ENCODE results near the gene ACACB. TPM values are rescaled to one million over a fixed set of nuclear protein-coding genes. Genes with fewer than 3 reads are reported as not detected.
"Not testable (repeated sequence)": the region's sequence is repeated elsewhere in the genome, so short reads cannot be mapped to it uniquely, and the experiment has no call there.

The ACACB gene
- total RNA-seq, 1 donor from 2014 or later: 12.9 TPM

DNA sequence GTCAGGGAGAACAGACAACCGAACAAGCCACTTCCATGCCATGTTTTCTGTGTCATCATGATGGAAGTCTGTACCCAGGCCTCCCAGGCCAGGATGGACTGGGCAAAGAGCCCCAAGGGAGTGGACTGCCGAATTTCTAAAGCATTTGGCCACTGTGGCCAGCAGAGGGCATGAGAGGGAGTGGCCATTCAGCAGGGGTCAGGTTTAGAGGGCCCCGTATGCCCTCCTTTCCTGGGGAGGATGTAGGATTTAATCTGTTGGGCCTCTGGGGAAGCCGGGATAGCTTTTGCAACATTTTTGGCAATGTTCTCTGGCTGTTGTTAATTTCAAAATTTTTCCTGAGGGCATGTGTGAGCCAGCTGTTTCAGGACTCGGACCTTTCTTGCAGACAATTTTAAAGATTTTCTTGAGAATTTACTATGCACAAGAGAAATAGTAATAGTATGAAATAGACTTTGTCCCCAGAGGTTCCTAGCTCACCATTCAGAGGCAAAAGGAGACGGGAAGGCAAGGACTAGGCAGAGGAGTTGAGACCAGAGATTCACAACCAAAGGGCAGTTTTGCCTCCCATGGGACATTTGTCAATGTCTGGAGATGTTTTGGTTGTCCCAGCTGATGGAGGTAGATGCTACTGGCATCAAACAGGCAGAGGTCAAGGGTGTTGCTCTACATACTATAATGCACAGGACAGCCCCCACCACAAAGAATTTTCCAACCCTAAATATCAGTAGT, 18.0 kb downstream of the ACACB start:
- H3K9me3 Mint-ChIP-seq: peaks cover 9% of the 10 kb centered on the region
- H3K27ac Mint-ChIP-seq: no peak overlapping the region
- H3K27me3 Mint-ChIP-seq (ENCODE audit: low read depth): peaks cover 6% of the 10 kb centered on the region
- DNase-seq (ENCODE audit: low spot score): no peak
- H3K4me3 Mint-ChIP-seq (ENCODE audit: low read depth): no peak overlapping the region
- H3K4me1 Mint-ChIP-seq (ENCODE audit: low read depth): no peaks in the 10 kb centered on the region
- no peaks in the 10 kb centered on the region for H3K36me3 Mint-ChIP-seq (ENCODE audit: low read depth)
- intact Hi-C loops (cut with micrococcal nuclease): no loop called here

DNA sequence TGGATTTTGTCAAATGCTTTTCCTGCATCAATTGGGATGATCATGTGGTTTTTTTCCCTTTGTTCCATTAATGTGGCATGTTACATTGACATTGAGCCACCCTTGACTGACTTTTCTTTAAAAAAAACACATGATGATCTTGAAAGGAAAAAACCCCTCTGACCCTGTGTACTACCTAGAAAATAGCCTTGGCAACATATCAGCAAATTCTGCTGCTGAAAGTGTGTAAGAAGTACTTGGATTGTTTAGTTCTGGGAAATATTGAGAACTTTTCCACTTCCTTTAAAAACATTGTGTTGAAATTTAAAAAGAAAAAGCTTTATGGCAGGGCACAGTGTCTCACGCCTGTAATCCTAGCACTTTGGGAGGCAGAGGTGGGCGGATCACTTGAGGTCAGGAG, 20.7 kb downstream of the ACACB start:
- Mint-ChIP-seq H3K4me1 (ENCODE audit: low read depth) (no peaks in the 10 kb centered on the region), H3K9me3 (peaks cover 9% of the 10 kb centered on the region), H3K27me3 (ENCODE audit: low read depth) (peaks cover 8% of the 10 kb centered on the region), H3K27ac (no peak overlapping the region), H3K4me3 (ENCODE audit: low read depth) (no peak overlapping the region), H3K36me3 (ENCODE audit: low read depth) (no peaks in the 10 kb centered on the region)
- intact Hi-C loops (cut with micrococcal nuclease): no loop called here
- DNase-seq (ENCODE audit: low spot score): no peak

DNA sequence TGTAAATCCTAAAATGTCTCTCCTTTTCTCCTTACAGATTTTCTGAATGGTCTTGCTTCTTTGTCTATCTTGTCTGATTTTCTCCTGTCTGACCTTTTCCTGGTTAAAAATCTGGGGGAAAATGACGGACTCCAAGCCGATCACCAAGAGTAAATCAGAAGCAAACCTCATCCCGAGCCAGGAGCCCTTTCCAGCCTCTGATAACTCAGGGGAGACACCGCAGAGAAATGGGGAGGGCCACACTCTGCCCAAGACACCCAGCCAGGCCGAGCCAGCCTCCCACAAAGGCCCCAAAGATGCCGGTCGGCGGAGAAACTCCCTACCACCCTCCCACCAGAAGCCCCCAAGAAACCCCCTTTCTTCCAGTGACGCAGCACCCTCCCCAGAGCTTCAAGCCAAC, 23.0 kb downstream of the ACACB start:
- Mint-ChIP-seq H3K4me3 (ENCODE audit: low read depth) (no peak overlapping the region), H3K4me1 (ENCODE audit: low read depth) (peaks cover 6% of the 10 kb centered on the region), H3K9me3 (peaks cover 9% of the 10 kb centered on the region), H3K27me3 (ENCODE audit: low read depth) (peaks cover 5% of the 10 kb centered on the region), H3K36me3 (ENCODE audit: low read depth) (no peaks in the 10 kb centered on the region), H3K27ac (no peak overlapping the region)
- intact Hi-C loops (cut with micrococcal nuclease): no loop called here
- DNase-seq (ENCODE audit: low spot score): no peak

DNA sequence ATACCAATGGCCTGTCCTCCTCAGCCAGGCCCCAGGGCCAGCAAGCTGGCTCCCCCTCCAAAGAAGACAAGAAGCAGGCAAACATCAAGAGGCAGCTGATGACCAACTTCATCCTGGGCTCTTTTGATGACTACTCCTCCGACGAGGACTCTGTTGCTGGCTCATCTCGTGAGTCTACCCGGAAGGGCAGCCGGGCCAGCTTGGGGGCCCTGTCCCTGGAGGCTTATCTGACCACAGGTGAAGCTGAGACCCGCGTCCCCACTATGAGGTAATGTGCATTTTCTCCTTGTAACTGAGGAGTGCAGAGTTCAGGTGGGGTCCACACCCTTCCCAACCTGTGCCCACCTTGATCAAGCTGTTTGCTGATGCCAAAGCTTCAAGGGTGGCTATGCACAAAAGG, 23.4 kb downstream of the ACACB start:
- Mint-ChIP-seq H3K27ac (no peak overlapping the region), H3K27me3 (ENCODE audit: low read depth) (peaks cover 5% of the 10 kb centered on the region)

DNA sequence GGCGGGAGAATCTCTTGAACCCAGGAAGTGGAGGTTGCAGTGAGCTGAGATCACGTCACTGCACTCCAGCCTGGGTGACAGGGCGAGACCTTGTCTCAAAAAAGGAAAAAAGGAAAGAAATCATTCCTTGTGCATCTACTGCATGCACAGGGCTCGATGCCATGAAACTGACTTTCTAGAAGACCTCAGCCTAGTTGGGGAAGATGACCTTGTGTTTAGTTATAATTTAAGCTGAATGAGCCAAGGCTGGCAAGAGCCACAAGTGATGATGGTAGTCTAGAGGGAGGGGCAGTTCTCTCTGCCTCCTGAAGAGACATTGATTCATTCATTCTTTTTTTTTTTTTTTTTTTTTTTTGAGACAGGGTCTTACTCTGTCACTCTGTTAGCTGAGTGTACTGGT, 24.2 kb downstream of the ACACB start:
- H3K4me1 Mint-ChIP-seq (ENCODE audit: low read depth): peaks cover 6% of the 10 kb centered on the region
- no peaks in the 10 kb centered on the region for H3K36me3 Mint-ChIP-seq (ENCODE audit: low read depth)
- peaks cover 9% of the 10 kb centered on the region for H3K9me3 Mint-ChIP-seq
- no peak for DNase-seq (ENCODE audit: low spot score)
- intact Hi-C loops (cut with micrococcal nuclease): no loop called here
- no peak overlapping the region for H3K4me3 Mint-ChIP-seq (ENCODE audit: low read depth)
- H3K27ac Mint-ChIP-seq: no peak overlapping the region
- peaks cover 3% of the 10 kb centered on the region for H3K27me3 Mint-ChIP-seq (ENCODE audit: low read depth)

More for the DNA sequence above, 23.4 kb downstream of the ACACB start:
- H3K9me3 Mint-ChIP-seq: peaks cover 9% of the 10 kb centered on the region
- DNase-seq (ENCODE audit: low spot score): no peak
- H3K4me3 Mint-ChIP-seq (ENCODE audit: low read depth): no peak overlapping the region
- no peaks in the 10 kb centered on the region for H3K36me3 Mint-ChIP-seq (ENCODE audit: low read depth)
- intact Hi-C loops (cut with micrococcal nuclease): no loop called here
- H3K4me1 Mint-ChIP-seq (ENCODE audit: low read depth): peaks cover 6% of the 10 kb centered on the region

DNA sequence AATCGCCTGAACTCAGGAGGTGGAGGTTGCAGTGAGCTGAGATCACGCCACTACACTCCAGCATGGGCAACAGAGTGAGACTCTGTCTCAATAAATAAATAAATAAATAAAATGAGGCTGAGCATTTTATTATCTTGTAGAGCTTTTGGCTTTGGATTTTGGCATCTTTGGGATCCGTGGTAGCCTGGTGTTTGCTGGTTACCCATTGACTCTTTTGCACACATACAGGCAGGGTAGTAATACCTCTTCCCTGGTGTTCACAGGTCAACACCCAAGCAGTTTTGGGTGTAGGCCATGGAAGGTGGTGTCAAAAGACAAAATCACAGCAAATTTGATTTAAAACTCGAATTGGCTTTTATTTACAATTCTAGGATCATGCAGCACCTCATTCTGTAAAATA, 27.8 kb downstream of the ACACB start:
- no peak for DNase-seq (ENCODE audit: low spot score)
- H3K9me3 Mint-ChIP-seq: no peaks in the 10 kb centered on the region
- H3K4me1 Mint-ChIP-seq (ENCODE audit: low read depth): peaks cover 6% of the 10 kb centered on the region
- peaks cover 3% of the 10 kb centered on the region for H3K27me3 Mint-ChIP-seq (ENCODE audit: low read depth)
- H3K36me3 Mint-ChIP-seq (ENCODE audit: low read depth): no peaks in the 10 kb centered on the region
- H3K27ac Mint-ChIP-seq: no peak overlapping the region
- no peak overlapping the region for H3K4me3 Mint-ChIP-seq (ENCODE audit: low read depth)
- intact Hi-C loops (cut with micrococcal nuclease): no loop called here

DNA sequence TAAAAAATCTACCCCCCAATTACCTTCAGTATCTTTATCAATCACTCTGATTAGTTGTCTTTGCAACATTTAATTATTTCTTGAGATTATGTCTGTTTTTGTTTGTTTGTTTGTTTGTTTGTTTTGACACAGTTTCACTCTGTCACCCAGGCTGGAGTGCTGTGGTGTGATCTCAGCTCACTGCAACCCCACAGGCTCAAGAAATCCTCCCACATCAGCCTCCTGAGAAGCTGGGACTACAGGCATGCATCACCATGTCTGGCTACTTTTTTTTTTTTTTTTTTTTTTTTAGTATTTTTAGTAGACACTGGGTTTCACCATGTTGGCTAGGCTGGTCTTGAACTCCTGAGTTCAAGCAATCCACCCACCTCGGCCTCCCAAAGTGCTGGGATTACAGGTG, 30.7 kb downstream of the ACACB start:
- intact Hi-C loops (cut with micrococcal nuclease); DNase-seq (ENCODE audit: low spot score); H3K27me3 Mint-ChIP-seq (ENCODE audit: low read depth); H3K9me3 Mint-ChIP-seq; H3K27ac Mint-ChIP-seq; H3K36me3 Mint-ChIP-seq (ENCODE audit: low read depth); H3K4me3 Mint-ChIP-seq (ENCODE audit: low read depth); H3K4me1 Mint-ChIP-seq (ENCODE audit: low read depth): not testable (repeated sequence)

DNA sequence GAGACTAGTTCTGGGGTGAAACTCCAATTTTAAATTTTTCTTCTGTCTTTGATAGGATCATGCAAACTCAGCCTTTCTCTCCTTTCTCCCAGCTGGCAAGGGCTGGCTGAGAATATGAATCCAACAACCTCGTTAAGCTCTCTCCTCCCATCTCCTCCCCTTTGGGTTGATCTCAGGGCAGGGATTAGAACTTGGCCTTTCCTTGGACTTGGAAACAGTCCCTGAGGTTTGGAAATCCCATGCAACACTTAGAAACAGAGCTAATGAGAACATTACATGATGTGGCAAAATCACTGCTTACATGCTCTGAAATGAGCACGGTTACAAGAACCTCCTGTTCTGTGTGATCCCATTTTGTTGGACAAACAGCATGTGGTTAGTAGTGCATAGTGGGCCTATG, 31.6 kb downstream of the ACACB start:
- H3K9me3 Mint-ChIP-seq: no peaks in the 10 kb centered on the region
- peaks cover under 1% of the 10 kb centered on the region for H3K4me1 Mint-ChIP-seq (ENCODE audit: low read depth)
- H3K27ac Mint-ChIP-seq: no peak overlapping the region
- H3K4me3 Mint-ChIP-seq (ENCODE audit: low read depth): no peak overlapping the region
- intact Hi-C loops (cut with micrococcal nuclease): no loop called here
- H3K27me3 Mint-ChIP-seq (ENCODE audit: low read depth): peaks cover 9% of the 10 kb centered on the region
- no peaks in the 10 kb centered on the region for H3K36me3 Mint-ChIP-seq (ENCODE audit: low read depth)
- no peak for DNase-seq (ENCODE audit: low spot score)

DNA sequence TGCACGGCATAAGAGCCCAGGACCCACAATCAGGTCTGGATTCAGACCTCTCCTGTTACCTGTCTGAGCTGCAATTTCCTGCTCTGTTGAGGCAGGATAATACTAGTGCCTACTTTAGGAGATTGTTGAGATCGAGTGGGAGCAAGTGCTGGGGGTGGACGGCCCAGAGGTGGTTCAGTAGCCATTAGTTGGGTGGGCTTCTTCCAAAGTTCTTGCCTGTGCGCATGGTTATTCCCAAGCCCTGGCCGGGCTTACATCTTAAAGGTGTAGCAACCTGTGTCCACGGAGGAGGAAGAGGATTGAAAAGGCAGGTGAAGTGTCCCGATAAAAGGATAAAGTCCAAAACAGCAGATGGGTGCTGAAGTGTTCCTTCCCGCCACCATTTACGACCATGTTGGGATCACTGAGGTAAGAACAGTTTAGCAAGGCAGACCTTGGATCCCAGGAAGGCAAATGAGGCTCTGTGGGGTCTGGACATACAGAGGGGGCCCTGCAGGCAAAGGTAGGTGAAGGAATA, 33.8 kb downstream of the ACACB start:
- H3K27me3 Mint-ChIP-seq (ENCODE audit: low read depth): peaks cover 9% of the 10 kb centered on the region
- H3K4me3 Mint-ChIP-seq (ENCODE audit: low read depth): no peak overlapping the region
- H3K36me3 Mint-ChIP-seq (ENCODE audit: low read depth): no peaks in the 10 kb centered on the region
- H3K27ac Mint-ChIP-seq: no peak overlapping the region
- intact Hi-C loops (cut with micrococcal nuclease): no loop called here
- no peaks in the 10 kb centered on the region for H3K9me3 Mint-ChIP-seq
- H3K4me1 Mint-ChIP-seq (ENCODE audit: low read depth): peaks cover 8% of the 10 kb centered on the region
- DNase-seq (ENCODE audit: low spot score): no peak

DNA sequence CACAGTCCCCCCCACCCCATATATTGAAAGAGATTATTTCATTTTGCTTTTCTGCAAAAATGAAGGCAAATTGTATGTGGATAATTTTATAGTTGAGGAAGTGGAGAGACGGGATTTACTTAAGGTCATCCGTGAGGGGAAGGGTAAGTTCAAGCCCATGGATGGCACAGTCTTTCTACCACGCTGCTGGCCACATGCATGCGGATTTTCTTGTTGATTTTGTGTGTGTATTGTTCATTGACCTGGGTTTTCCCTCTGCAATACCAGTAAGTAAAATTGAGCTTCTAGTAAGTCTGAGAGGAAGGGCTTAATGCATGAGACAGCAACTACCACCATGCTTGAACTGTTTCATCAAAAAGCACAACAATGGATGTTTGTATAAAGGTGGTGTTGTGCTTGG, 35.1 kb downstream of the ACACB start:
- no peak overlapping the region for H3K27ac Mint-ChIP-seq
- H3K27me3 Mint-ChIP-seq (ENCODE audit: low read depth): peaks cover 9% of the 10 kb centered on the region
- no peak for DNase-seq (ENCODE audit: low spot score)
- no peaks in the 10 kb centered on the region for H3K9me3 Mint-ChIP-seq
- no peaks in the 10 kb centered on the region for H3K36me3 Mint-ChIP-seq (ENCODE audit: low read depth)
- intact Hi-C loops (cut with micrococcal nuclease): no loop called here
- H3K4me3 Mint-ChIP-seq (ENCODE audit: low read depth): no peak overlapping the region
- H3K4me1 Mint-ChIP-seq (ENCODE audit: low read depth): peaks cover 14% of the 10 kb centered on the region

DNA sequence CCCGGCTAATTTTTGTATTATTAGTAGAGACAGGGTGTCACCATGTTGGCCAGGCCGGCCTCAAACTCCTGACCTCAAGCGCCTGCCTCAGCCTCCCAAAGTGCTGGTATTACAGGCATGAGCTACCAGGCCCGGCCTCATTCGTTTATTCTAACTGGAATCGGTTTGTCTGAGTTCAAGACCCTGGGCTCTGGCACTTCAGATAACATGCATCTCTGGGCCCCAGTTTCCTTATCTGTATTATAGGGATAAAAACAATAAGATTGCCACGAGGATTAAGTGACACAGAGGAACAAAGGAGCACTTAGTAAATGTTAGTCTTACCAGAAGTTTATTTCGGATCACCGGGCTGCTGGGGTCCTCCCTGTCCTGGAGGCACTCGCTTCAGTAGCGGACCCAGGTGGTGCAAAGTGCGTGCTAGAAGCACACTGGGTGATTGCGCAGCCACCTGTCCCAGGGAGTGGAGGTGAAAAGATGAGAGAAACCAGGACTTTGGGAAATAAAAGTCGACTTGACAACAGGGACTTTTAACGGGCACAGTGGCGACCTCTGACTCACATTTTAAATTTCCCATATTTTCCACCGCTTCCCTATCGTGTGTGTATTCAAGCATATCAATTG, 37.5 kb downstream of the ACACB start:
- Mint-ChIP-seq H3K9me3 (no peaks in the 10 kb centered on the region), H3K36me3 (ENCODE audit: low read depth) (no peaks in the 10 kb centered on the region), H3K4me3 (ENCODE audit: low read depth) (peak overlapping the region; percentile 75), H3K27ac (no peak overlapping the region), H3K4me1 (ENCODE audit: low read depth) (peaks cover 14% of the 10 kb centered on the region), H3K27me3 (ENCODE audit: low read depth) (peaks cover 9% of the 10 kb centered on the region)
- no peak for DNase-seq (ENCODE audit: low spot score)
- intact Hi-C loops (cut with micrococcal nuclease): loop anchor here (2.0 kb wide), 1 partner anchor 55 kb away; no protein-coding TSS in a partner anchor

DNA sequence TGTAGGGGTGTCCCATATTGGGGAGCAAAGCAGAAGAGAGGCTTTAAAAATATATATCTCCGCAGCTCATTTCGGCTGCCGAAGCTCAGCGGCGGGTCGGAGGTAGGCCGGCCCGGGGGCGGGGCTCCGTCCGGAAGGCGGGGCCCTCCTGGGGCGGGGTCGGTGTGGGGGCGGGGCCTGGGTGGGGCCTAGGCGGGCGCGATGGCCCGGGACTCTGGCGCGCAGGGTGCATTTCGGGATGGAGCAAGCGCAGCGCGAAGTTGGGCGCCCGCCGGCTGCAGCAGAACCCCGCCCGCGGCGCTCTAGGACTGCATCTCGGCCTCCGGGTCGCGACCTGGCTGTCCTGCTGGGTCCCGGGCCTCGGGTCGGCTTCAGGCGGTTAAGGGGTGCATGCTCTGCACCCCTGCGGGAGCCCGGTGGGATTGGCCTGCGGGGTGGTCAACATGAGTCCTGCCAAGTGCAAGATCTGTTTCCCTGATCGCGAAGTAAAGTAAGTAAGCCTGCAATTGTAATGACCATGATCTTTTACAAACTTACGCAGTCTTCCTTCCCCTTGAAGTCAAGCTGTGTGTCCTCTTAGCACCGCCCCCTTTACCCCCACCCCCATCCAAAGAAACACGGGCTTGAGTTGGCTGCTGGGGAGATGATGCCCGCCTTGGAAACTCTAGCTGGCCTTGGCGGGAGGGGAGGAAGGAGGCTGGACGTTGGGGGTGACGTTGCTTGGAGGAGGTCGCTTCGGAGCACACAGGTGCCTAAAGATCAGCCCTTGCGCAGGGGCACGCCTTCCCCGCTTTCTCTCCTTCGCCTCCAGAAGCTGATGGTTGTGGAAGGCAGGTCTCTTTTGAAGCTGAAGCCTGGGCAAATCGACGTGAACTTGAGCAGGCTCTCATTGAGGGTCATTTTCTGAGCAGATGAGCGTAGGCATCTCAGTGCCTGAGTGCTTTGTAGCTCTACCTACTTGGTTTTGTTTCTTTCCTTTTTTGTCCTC, 38.4 kb downstream of the ACACB start:
- peak overlapping the region; percentile 82 for H3K4me3 Mint-ChIP-seq (ENCODE audit: low read depth)
- H3K27me3 Mint-ChIP-seq (ENCODE audit: low read depth): peaks cover 9% of the 10 kb centered on the region
- no peaks in the 10 kb centered on the region for H3K36me3 Mint-ChIP-seq (ENCODE audit: low read depth)
- intact Hi-C loops (cut with micrococcal nuclease): loop anchor here (2.0 to 5.0 kb wide), 2 partner anchors 56 to 558 kb away; partner anchors contain the start of gene FAM222A
- H3K27ac Mint-ChIP-seq: peak overlapping the region; percentile 71
- H3K4me1 Mint-ChIP-seq (ENCODE audit: low read depth): peaks cover 14% of the 10 kb centered on the region
- DNase-seq (ENCODE audit: low spot score): peak; percentile 78
- H3K9me3 Mint-ChIP-seq: no peaks in the 10 kb centered on the region

All from activated T-helper 2 cell treated with anti-CD3 and anti-CD28 coated beads, Interferon-gamma antibody, Interleukin-2, Interleukin-4, amounts not matched to agents 10 μg/mL and 5 μg/mL and 100 μg/mL, durations not matched to agents 14 hours and 24 hours and 36 hours (primary cell).